Thoracic aorta endothelial cell (primary cell): ENCODE measurements around the gene CLTCL1. TPM values are rescaled to one million over a fixed set of nuclear protein-coding genes. Genes with fewer than 3 reads are reported as not detected.

Experiments used
- small RNA-seq: library from RNA; depleted of rRNA; stranded (forward); fragments of <200 nt; gene quantifications from one replicate; pipeline ENCODE3, GENCODE V24; 2012
- total RNA-seq: library from RNA; depleted of rRNA; stranded (reverse); fragments of >200 nt; gene quantifications from 2 replicates; pipeline ENCODE4 v1.2.3, GENCODE V29; 2012

The CLTCL1 gene
- 5.1 and 7.3 TPM in 2 replicates for total RNA-seq

DNA sequence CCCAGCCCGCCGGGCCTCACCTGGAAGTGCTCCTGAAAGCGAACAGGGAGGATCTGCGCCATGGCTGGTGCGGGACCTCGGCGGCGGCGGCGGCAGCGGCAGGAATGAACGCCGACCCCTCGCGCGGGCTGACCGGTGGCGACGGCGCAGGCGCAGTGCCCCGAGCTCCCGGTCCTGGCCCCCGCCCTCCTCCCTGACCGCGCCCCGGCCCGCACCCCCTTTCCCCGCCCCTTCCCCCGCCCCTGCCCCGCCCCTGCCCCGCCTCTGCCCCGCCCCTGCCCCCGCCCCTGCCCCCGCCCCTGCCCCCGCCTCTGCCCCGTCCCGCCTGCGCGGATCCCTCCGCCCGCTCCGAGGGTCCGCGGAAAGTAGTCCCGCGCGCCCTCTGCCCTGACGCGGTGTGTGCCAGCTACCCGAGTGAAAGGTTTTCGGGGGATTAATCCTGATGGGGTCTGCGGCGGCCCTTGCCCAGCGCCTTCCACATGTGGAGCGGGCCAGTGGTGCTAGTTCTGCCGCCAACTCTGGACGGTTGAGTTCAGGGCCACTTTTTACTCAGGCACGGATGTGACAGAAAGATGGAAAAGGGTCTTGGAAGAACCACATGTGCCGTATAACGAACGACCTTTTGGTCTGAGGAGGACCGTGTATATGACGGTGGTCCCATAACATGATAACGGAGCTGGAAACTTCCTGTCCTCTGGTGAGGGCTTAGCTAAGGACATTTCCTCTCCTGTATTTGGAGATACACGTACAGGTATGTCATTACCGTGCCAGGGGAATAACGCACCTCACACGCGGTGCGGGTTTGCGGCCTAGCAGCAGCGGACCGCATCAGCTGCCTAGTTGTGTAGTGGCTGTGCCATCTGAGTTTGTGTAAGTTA lies at the start of gene CLTCL1:
CLTCL1 (minus strand) TSS at position 140 of the 878 bp plus-strand sequence; CDS start at position 62, 78 bp downstream.

DNA sequence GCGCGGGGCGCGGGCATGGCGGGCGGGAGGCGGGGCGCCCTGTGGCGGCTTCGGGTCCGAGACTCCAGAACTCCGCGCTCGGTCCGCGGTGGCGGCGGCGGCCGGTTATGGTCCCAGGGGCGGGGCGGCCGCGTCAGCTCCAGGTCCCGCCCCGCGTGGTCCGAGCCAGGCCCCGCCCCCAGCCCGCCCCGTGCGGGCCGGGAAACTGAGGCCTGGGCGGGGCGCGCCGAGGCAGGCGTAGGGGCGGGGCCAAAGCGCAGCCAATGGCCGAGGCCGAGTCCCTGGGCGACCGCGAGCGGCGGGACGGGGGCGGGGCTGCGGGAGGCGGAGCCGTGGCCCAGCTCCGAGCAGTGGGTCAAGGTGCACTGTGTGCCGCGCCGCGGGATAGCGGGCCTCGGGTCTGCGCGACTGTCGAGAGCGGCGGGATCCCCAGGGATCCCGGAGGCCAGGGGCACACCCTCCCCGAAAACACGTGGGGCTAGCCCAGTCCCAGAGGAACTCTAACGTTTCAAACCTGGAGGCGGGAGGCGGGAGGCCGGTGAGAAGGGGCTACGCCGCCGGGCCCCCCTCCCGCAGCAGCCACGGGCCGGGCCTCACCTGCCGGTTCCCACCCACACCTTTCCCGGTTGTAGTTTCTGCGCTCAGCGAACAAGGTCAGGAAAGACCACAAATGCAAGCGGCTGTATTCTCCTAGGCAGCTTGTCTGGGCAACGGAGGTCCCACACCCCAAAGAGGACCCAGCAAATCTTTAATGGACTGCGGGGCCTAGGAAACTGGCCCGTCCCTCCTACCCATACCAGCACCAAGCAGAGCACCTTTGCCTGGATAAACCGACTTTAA lies 112.6 kb downstream of the CLTCL1 start, which contains the start of gene SLC25A1:
SLC25A1 (minus strand) TSS at position 80 of the 840 bp plus-strand sequence; CDS start at position 17, 63 bp downstream.

DNA sequence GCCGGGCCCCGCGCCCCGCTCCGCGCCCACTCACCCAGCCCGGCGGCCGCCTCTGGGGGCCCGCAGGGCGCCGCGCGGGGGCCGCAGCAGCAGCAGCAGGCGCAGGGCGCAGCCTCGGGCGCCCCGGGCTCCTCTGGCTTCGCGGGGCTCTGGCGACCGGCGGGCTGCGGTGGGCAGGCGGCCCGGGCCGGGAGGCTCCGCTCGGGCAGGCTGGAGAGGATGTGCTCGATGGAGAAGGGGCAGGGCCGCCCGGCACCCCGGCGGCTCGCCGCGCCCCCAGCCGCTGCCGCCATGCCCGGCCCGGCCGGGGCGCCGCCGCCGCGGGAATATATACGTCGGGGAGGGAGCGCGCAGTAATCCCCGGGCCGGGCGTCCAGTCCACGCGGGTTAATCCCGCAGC lies 141.5 kb downstream of the CLTCL1 start, which contains the start of gene GSC2:
GSC2 (minus strand) TSS at position 302 of the 400 bp plus-strand sequence; CDS start at position 293, 9 bp downstream.

DNA sequence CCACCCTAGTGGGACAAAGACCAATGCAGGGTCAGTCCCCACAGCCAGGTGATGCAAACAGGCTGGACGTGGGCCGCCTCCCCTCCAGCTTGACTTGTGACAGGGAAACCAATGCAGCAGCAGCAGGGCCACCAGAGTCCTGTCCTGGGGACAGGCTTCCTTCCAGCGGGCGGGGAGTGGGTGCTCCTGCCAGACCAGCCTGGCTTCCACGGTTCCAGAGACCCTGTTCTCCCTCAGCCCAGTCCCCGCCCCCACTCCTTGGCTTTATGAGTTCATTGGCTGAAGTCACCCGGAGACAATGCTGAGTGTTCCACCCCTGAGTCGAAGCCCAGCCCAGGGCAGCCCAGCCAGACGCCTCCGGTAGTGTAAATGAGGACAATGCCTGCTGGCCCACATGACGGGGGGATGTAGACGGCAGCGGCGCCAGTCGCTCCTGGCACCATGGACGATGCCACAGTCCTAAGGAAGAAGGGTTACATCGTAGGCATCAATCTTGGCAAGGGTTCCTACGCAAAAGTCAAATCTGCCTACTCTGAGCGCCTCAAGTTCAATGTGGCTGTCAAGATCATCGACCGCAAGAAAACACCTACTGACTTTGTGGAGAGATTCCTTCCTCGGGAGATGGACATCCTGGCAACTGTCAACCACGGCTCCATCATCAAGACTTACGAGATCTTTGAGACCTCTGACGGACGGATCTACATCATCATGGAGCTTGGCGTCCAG lies 160.4 kb downstream of the CLTCL1 start, which contains the start of gene TSSK2:
TSSK2 (plus strand) TSS at position 350 of the 726 bp plus-strand sequence; CDS start at position 442, 92 bp downstream.

Small RNA genes within 50 kb of the gene (small RNA-seq; reads per million reads assigned to genes)
- gene AC000081.1 (not detected), gene RF00398 (not detected)

Other genes with a start within 250 kb of the CLTCL1 start
- 34.8 and 40.1 TPM in 2 replicates for gene DGCR2, start 169.3 kb downstream of the CLTCL1 start, total RNA-seq
- gene TSSK2, start 160.4 kb downstream of the CLTCL1 start, total RNA-seq, result not detected in 2 replicates
- 16.2 and 18.4 TPM in 2 replicates for gene ESS2, start 147.1 kb downstream of the CLTCL1 start, total RNA-seq
- gene GSC2, start 141.4 kb downstream of the CLTCL1 start, total RNA-seq, result not detected in 2 replicates
- 70.2 and 86.9 TPM in 2 replicates for gene SLC25A1, start 113.0 kb downstream of the CLTCL1 start, total RNA-seq
- 20.7 and 24.7 TPM in 2 replicates for gene HIRA, start 140.0 kb upstream of the CLTCL1 start, total RNA-seq
- 39.3 and 41.4 TPM in 2 replicates for gene MRPL40, start 140.8 kb upstream of the CLTCL1 start, total RNA-seq
- gene C22orf39, start 156.0 kb upstream of the CLTCL1 start, total RNA-seq, result 16.2 and 17.0 TPM in 2 replicates
- gene UFD1, start 187.5 kb upstream of the CLTCL1 start, total RNA-seq, result 112 and 121 TPM in 2 replicates
- 32.7 and 44.6 TPM in 2 replicates for gene CDC45, start 188.2 kb upstream of the CLTCL1 start, total RNA-seq
- gene CLDN5, start 232.7 kb upstream of the CLTCL1 start, total RNA-seq, result 271 and 542 TPM in 2 replicates